ENCODE data around the gene CHST14. TPM values are rescaled to one million over a fixed set of nuclear protein-coding genes. Genes with fewer than 3 reads are reported as not detected.

The CHST14 gene
- total and polyA plus RNA-seq, 2 of the 8 experiments (the other 6 are each of a cell fraction or from before 2014, with no cell fraction given) = 13.4 to 20.3 TPM

DNA sequence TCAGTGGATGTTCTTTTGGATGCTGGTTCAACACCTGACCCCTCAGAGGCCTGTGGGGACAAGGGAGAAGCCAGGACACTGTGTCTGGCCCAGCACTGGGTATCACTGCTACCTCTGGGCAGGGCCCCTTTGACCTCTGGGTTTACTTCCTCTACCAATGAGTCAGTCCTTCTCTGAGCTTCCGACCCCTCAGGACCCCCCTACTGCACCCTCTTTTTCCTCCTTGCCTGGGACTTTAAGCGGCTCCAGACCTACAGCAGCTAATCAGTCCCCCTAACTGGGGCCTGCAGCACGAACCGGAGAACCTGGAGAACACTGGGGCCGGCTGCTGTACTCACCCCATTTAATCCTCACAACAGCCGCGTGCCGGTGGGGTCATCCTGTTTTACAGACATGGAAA, 3.8 kb downstream of the CHST14 start (continued):
- TF ChIP-seq, protein P1, sequence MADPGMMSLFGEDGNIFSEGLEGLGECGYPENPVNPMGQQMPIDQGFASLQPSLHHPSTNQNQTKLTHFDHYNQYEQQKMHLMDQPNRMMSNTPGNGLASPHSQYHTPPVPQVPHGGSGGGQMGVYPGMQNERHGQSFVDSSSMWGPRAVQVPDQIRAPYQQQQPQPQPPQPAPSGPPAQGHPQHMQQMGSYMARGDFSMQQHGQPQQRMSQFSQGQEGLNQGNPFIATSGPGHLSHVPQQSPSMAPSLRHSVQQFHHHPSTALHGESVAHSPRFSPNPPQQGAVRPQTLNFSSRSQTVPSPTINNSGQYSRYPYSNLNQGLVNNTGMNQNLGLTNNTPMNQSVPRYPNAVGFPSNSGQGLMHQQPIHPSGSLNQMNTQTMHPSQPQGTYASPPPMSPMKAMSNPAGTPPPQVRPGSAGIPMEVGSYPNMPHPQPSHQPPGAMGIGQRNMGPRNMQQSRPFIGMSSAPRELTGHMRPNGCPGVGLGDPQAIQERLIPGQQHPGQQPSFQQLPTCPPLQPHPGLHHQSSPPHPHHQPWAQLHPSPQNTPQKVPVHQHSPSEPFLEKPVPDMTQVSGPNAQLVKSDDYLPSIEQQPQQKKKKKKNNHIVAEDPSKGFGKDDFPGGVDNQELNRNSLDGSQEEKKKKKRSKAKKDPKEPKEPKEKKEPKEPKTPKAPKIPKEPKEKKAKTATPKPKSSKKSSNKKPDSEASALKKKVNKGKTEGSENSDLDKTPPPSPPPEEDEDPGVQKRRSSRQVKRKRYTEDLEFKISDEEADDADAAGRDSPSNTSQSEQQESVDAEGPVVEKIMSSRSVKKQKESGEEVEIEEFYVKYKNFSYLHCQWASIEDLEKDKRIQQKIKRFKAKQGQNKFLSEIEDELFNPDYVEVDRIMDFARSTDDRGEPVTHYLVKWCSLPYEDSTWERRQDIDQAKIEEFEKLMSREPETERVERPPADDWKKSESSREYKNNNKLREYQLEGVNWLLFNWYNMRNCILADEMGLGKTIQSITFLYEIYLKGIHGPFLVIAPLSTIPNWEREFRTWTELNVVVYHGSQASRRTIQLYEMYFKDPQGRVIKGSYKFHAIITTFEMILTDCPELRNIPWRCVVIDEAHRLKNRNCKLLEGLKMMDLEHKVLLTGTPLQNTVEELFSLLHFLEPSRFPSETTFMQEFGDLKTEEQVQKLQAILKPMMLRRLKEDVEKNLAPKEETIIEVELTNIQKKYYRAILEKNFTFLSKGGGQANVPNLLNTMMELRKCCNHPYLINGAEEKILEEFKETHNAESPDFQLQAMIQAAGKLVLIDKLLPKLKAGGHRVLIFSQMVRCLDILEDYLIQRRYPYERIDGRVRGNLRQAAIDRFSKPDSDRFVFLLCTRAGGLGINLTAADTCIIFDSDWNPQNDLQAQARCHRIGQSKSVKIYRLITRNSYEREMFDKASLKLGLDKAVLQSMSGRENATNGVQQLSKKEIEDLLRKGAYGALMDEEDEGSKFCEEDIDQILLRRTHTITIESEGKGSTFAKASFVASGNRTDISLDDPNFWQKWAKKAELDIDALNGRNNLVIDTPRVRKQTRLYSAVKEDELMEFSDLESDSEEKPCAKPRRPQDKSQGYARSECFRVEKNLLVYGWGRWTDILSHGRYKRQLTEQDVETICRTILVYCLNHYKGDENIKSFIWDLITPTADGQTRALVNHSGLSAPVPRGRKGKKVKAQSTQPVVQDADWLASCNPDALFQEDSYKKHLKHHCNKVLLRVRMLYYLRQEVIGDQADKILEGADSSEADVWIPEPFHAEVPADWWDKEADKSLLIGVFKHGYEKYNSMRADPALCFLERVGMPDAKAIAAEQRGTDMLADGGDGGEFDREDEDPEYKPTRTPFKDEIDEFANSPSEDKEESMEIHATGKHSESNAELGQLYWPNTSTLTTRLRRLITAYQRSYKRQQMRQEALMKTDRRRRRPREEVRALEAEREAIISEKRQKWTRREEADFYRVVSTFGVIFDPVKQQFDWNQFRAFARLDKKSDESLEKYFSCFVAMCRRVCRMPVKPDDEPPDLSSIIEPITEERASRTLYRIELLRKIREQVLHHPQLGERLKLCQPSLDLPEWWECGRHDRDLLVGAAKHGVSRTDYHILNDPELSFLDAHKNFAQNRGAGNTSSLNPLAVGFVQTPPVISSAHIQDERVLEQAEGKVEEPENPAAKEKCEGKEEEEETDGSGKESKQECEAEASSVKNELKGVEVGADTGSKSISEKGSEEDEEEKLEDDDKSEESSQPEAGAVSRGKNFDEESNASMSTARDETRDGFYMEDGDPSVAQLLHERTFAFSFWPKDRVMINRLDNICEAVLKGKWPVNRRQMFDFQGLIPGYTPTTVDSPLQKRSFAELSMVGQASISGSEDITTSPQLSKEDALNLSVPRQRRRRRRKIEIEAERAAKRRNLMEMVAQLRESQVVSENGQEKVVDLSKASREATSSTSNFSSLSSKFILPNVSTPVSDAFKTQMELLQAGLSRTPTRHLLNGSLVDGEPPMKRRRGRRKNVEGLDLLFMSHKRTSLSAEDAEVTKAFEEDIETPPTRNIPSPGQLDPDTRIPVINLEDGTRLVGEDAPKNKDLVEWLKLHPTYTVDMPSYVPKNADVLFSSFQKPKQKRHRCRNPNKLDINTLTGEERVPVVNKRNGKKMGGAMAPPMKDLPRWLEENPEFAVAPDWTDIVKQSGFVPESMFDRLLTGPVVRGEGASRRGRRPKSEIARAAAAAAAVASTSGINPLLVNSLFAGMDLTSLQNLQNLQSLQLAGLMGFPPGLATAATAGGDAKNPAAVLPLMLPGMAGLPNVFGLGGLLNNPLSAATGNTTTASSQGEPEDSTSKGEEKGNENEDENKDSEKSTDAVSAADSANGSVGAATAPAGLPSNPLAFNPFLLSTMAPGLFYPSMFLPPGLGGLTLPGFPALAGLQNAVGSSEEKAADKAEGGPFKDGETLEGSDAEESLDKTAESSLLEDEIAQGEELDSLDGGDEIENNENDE (IDR thresholded peaks at IDR 0.05; ENCODE audit: insufficient replicate concordance, low read length) = no peak
- TF ChIP-seq RAD21 (IDR thresholded peaks at IDR 0.05 in 1 of 2, conservative IDR thresholded peaks at IDR 0.05 in 1 of 2; ENCODE audit: low read depth in 2 of 2, low read length in 2 of 2) (no peak), POU5F1 (IDR thresholded peaks at IDR 0.05; ENCODE audit: low read depth, low read length) (no peak), GABPA (IDR thresholded peaks at IDR 0.05; ENCODE audit: borderline replicate concordance, insufficient read depth, low read length) (no peak), BCL11A (IDR thresholded peaks at IDR 0.05; ENCODE audit: low read depth in 2 of 2, low read length in 2 of 2) (no peak), RXRA (IDR thresholded peaks at IDR 0.05; ENCODE audit: insufficient read depth, low read depth, low read length) (no peak), HDAC2 (IDR thresholded peaks at IDR 0.05; ENCODE audit: borderline replicate concordance in 1 of 2, low read depth in 2 of 2, low read length in 2 of 2) (no peak)
